H9 (cell line): ENCODE data around the gene SLC35A5. TPM values are rescaled to one million over a fixed set of nuclear protein-coding genes. Genes with fewer than 3 reads are reported as not detected.

Experiments used
- DNase-seq: peaks from one replicate; pipeline ENCODE4 v3.0.0-alpha.2; 2017
- H2AFZ ChIP-seq: one replicate; pipeline ENCODE4 v1.6.1; 2013; ENCODE audit warnings: mild to moderate bottlenecking, low read length, control low read depth, moderate library complexity
- H2AK5ac ChIP-seq: 2 replicates; pipeline ENCODE4 v1.6.1; 2013; ENCODE audit warnings: low read length, control low read depth, mixed read lengths; ENCODE audit not compliant: insufficient read length
- H2BK120ac ChIP-seq: one replicate; pipeline ENCODE4 v1.6.1; 2013; ENCODE audit warnings: low read depth, mild to moderate bottlenecking, low read length, control low read depth, inconsistent platforms; ENCODE audit not compliant: poor library complexity, severe bottlenecking
- H2BK12ac ChIP-seq: 2 replicates; pipeline ENCODE4 v1.6.1; 2013; ENCODE audit warnings: low read length, control low read depth, mixed read lengths, low read depth; ENCODE audit not compliant: insufficient read length
- H2BK15ac ChIP-seq: 2 replicates; pipeline ENCODE4 v1.6.1; 2013; ENCODE audit warnings: low read depth, low read length, control low read depth
- H2BK20ac ChIP-seq: one replicate; pipeline ENCODE4 v1.6.1; 2013; ENCODE audit warnings: low read depth, mild to moderate bottlenecking, low read length, control low read depth, inconsistent platforms; ENCODE audit not compliant: poor library complexity, severe bottlenecking
- H2BK5ac ChIP-seq: 2 replicates; pipeline ENCODE4 v1.6.1; 2013; ENCODE audit warnings: low read length, control low read depth, mixed read lengths; ENCODE audit not compliant: insufficient read length
- H3K14ac ChIP-seq: 2 replicates; pipeline ENCODE4 v1.6.1; 2013; ENCODE audit warnings: low read length, control low read depth; ENCODE audit not compliant: insufficient read depth
- H3K18ac ChIP-seq: 2 replicates; pipeline ENCODE4 v1.6.1; 2013; ENCODE audit warnings: low read depth, mild to moderate bottlenecking, mixed read lengths, low read length, control low read depth; ENCODE audit not compliant: insufficient read length
- H3K23ac ChIP-seq: 2 replicates; pipeline ENCODE4 v1.6.1; 2013; ENCODE audit warnings: low read length, control low read depth, mixed read lengths, low read depth; ENCODE audit not compliant: insufficient read length
- H3K23me2 ChIP-seq: 2 replicates; pipeline ENCODE4 v1.6.1; 2013; ENCODE audit warnings: low read depth, mild to moderate bottlenecking, mixed read lengths, low read length, control low read depth; ENCODE audit not compliant: insufficient read length, poor library complexity, severe bottlenecking
- H3K27ac ChIP-seq: 2 replicates; pipeline ENCODE4 v1.5.1; 2013; ENCODE audit warnings: low read length, control low read depth, mixed read lengths, low read depth; ENCODE audit not compliant: insufficient read length
- H3K27me3 ChIP-seq: 2 replicates; pipeline ENCODE4 v1.6.1; 2013; ENCODE audit warnings: low read length, control low read depth, inconsistent platforms; ENCODE audit not compliant: insufficient read depth
- H3K4ac ChIP-seq: 2 replicates; pipeline ENCODE4 v1.6.1; 2013; ENCODE audit warnings: low read depth, mild to moderate bottlenecking, control low read depth, inconsistent platforms, low read length, moderate library complexity
- H3K4me1 ChIP-seq: 2 replicates; pipeline ENCODE4 v1.6.1; 2013; ENCODE audit warnings: low read length, control low read depth, inconsistent platforms; ENCODE audit not compliant: insufficient read depth
- H3K4me2 ChIP-seq: 2 replicates; pipeline ENCODE4 v1.6.1; 2013; ENCODE audit warnings: low read length, control low read depth, mixed read lengths; ENCODE audit not compliant: insufficient read length, insufficient read depth
- H3K56ac ChIP-seq: 2 replicates; pipeline ENCODE4 v1.6.1; 2013; ENCODE audit warnings: low read depth, mild to moderate bottlenecking, mixed read lengths, low read length, control low read depth; ENCODE audit not compliant: insufficient read length
- H3K79me1 ChIP-seq: 2 replicates; pipeline ENCODE4 v1.6.1; 2013; ENCODE audit warnings: low read depth, mild to moderate bottlenecking, moderate library complexity, low read length, control low read depth, inconsistent platforms; ENCODE audit not compliant: insufficient read depth, poor library complexity, severe bottlenecking
- H3K79me2 ChIP-seq: 2 replicates; pipeline ENCODE4 v1.6.1; 2013; ENCODE audit warnings: low read length, control low read depth, inconsistent platforms; ENCODE audit not compliant: insufficient read depth
- H3K9ac ChIP-seq: 2 replicates; pipeline ENCODE4 v1.6.1; 2013; ENCODE audit warnings: low read length, control low read depth, mixed read lengths; ENCODE audit not compliant: insufficient read length; ENCODE audit errors: extremely low read depth
- H3K9me3 ChIP-seq: one replicate; pipeline ENCODE4 v1.6.1; 2013; ENCODE audit warnings: low read depth, low read length, inconsistent platforms; ENCODE audit not compliant: control insufficient read depth
- H3T11ph ChIP-seq: one replicate; pipeline ENCODE4 v1.6.1; 2013; ENCODE audit warnings: mild to moderate bottlenecking, low read length, control low read depth, inconsistent platforms
- H4K20me1 ChIP-seq: one replicate; pipeline ENCODE4 v1.6.1; 2013; ENCODE audit not compliant: control insufficient read depth, insufficient read length, insufficient read depth
- H4K5ac ChIP-seq: 2 replicates; pipeline ENCODE4 v1.6.1; 2013; ENCODE audit warnings: low read depth, mild to moderate bottlenecking, mixed read lengths, low read length, control low read depth; ENCODE audit not compliant: insufficient read length
- H4K8ac ChIP-seq: replicated peaks from 2 replicates; pipeline ENCODE4 v1.6.1; 2013; ENCODE audit warnings: low read length, control low read depth, mixed read lengths, low read depth; ENCODE audit not compliant: insufficient read length
- H4K91ac ChIP-seq: 2 replicates; pipeline ENCODE4 v1.6.1; 2013; ENCODE audit warnings: low read depth, mild to moderate bottlenecking, moderate library complexity, mixed read lengths, low read length, control low read depth; ENCODE audit not compliant: insufficient read length
- H3K27ac Mint-ChIP-seq, 3 experiments: 2 replicates in 2 of 3; 3 replicates in 1 of 3; pipeline ENCODE4 v1.8.0; 2020 to 2021; ENCODE audit warnings: mixed read lengths in 3 of 3, mild to moderate bottlenecking in 1 of 3, moderate library complexity in 1 of 3
- H3K27me3 Mint-ChIP-seq: 2 replicates; pipeline ENCODE4 v1.8.0; 2021; ENCODE audit warnings: low read depth, mild to moderate bottlenecking, moderate library complexity, mixed read lengths
- H3K36me3 Mint-ChIP-seq, 3 experiments: 2 replicates in 2 of 3; 3 replicates in 1 of 3; pipeline ENCODE4 v1.8.0; 2020 to 2021; ENCODE audit warnings: low read depth in 3 of 3, mixed read lengths in 3 of 3; ENCODE audit not compliant: insufficient read depth in 1 of 3
- H3K4me1 Mint-ChIP-seq, 2 experiments: 2 replicates each; pipeline ENCODE4 v1.8.0; 2020; ENCODE audit warnings: mixed read lengths in 2 of 2
- H3K4me3 Mint-ChIP-seq, 2 experiments: 2 replicates in 1 of 2; 3 replicates in 1 of 2; pipeline ENCODE4 v1.8.0; 2020 to 2021; ENCODE audit warnings: mild to moderate bottlenecking in 2 of 2, mixed read lengths in 2 of 2, moderate library complexity in 1 of 2
- H3K9me3 Mint-ChIP-seq, 2 experiments: 2 replicates in 1 of 2; 3 replicates in 1 of 2; pipeline ENCODE4 v1.8.0; 2020; ENCODE audit warnings: mild to moderate bottlenecking in 2 of 2, mixed read lengths in 2 of 2, moderate library complexity in 1 of 2
- WGBS: extraction: QIAGEN DNeasy Blood & Tissue Kit; methylation state at CpG from one replicate; pipeline ENCODE4 v1.1.7; 2013; ENCODE audit warnings: missing lambda C conversion rate, low lambda C conversion rate, mixed read lengths; ENCODE audit not compliant: insufficient read length; ENCODE audit errors: extremely low coverage; 5-methylcytosine and 5-hydroxymethylcytosine counted together
- total RNA-seq: library from RNA; stranded (reverse); gene quantifications from 2 replicates; pipeline ENCODE4 v1.2.1, GENCODE V29; 2021
- TF ChIP-seq, protein P1 (sequence below): fragments of 200-600 bp; sonication (generic); conservative IDR thresholded peaks from 3 replicates; pipeline ENCODE4 v1.8.0; 2021; ENCODE audit warnings: antibody characterized with exemption, mild to moderate bottlenecking

SLC35A5 gene
- total RNA-seq, 1 experiment from 2014 or later: 40.0 TPM

DNA sequence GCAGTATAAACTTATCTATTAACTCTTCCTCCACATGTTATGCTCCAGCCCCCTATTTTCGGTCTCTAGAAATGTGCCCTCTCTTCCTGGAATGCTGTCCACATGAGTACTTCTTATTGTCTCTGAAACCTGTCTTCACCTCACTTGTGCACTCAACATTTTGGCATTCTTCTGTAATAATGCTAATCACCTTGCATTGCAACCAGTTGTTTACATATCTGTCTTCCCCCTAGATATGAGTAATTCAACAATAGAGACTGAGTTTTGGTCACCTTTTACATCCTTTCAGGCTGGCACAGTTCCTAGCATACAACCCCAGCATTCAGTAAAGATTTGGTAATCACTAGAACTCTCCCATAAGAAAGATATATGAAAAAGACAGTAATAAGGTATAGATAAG lies 61.9 kb downstream of the SLC35A5 start:
- Mint-ChIP-seq H3K4me1 (peaks cover 11% of the 10 kb centered on the region in 2 experiments), H3K36me3 (no peaks in the 10 kb centered on the region; a peak in 1 of 7 replicates), H3K27me3 (no peaks in the 10 kb centered on the region), H3K4me3 (no peak overlapping the region), H3K9me3 (no peaks in the 10 kb centered on the region; a peak in 1 of 5 replicates), H3K27ac (no peak overlapping the region)
- no peaks in the 10 kb centered on the region for H3K79me1 ChIP-seq
- no peak overlapping the region for H4K91ac ChIP-seq
- H3K9ac ChIP-seq: no peak overlapping the region
- DNase-seq: no peak
- no peak overlapping the region for H3K18ac ChIP-seq
- no peak overlapping the region for H2AFZ ChIP-seq
- no peaks in the 10 kb centered on the region for H3K79me2 ChIP-seq
- no peak overlapping the region for H3T11ph ChIP-seq
- no peak overlapping the region for H3K4ac ChIP-seq
- no peak overlapping the region for H4K8ac ChIP-seq
- no peaks in the 10 kb centered on the region for H4K20me1 ChIP-seq
- H4K5ac ChIP-seq: no peak overlapping the region
- no peak overlapping the region for H3K23ac ChIP-seq
- no peak overlapping the region for H2BK15ac ChIP-seq
- H3K14ac ChIP-seq: no peak overlapping the region
- no peak overlapping the region for H3K27ac ChIP-seq
- no peak overlapping the region for H2BK120ac ChIP-seq
- H2AK5ac ChIP-seq: no peak overlapping the region
- H3K56ac ChIP-seq: no peak overlapping the region
- no peak overlapping the region for H2BK20ac ChIP-seq
- H3K4me2 ChIP-seq: no peak overlapping the region
- no peak overlapping the region for H2BK12ac ChIP-seq
- no peaks in the 10 kb centered on the region for H3K9me3 ChIP-seq
- peaks cover 6% of the 10 kb centered on the region; the same call in 1 of the 2 replicates for H3K4me1 ChIP-seq
- TF ChIP-seq, protein P1, sequence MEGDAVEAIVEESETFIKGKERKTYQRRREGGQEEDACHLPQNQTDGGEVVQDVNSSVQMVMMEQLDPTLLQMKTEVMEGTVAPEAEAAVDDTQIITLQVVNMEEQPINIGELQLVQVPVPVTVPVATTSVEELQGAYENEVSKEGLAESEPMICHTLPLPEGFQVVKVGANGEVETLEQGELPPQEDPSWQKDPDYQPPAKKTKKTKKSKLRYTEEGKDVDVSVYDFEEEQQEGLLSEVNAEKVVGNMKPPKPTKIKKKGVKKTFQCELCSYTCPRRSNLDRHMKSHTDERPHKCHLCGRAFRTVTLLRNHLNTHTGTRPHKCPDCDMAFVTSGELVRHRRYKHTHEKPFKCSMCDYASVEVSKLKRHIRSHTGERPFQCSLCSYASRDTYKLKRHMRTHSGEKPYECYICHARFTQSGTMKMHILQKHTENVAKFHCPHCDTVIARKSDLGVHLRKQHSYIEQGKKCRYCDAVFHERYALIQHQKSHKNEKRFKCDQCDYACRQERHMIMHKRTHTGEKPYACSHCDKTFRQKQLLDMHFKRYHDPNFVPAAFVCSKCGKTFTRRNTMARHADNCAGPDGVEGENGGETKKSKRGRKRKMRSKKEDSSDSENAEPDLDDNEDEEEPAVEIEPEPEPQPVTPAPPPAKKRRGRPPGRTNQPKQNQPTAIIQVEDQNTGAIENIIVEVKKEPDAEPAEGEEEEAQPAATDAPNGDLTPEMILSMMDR: no peak
- no CpG with 5 or more reads among the region's 1 CpG for WGBS
- H3K27me3 ChIP-seq: no peaks in the 10 kb centered on the region
- no peak overlapping the region for H2BK5ac ChIP-seq
- H3K23me2 ChIP-seq: no peaks in the 10 kb centered on the region
